ENCODE measurements around the gene FAM81B. TPM values are rescaled to one million over a fixed set of nuclear protein-coding genes. Genes with fewer than 3 reads are reported as not detected.
A peak's percentile ranks its signal among the peaks of the same experiment; 100 is the strongest.

The FAM81B gene
- total and polyA plus RNA-seq, 2 of the 4 experiments (the other 2 are of a cell fraction), result not detected

DNA sequence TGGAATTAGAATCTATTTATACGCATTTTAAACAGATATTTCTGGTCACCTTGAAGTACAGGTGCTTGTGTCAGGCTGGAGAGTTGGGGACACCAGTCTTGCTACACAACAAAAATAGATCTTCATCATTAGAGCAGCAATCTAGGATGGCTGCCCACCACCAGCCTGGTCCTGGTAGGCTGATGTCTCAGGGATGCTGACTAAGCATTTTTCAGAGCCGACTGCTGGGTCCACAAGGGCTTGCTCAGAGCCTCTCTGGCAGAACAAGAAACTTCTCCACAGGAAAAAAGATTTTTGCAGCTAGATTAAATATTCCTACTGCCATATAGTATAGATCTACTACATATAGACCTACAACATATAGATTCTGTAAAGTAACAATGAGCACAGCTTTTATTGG lies 12.0 kb upstream of the FAM81B start:
- H2AK5ac ChIP-seq (ENCODE audit: low read depth, low read length), result no peak overlapping the region
- BruUV-seq (replicated peaks), result no TSS peak
- H4K20me1 ChIP-seq (ENCODE audit: insufficient read depth, low read length), result no peaks in the 10 kb centered on the region; the same call in 1 of the 2 replicates
- H3K14ac ChIP-seq (replicated peaks; ENCODE audit: low read depth, low read length), result no peak overlapping the region
- no CpG with 5 or more reads among the region's 2 CpGs for WGBS, 2 experiments (ENCODE audit: extremely low coverage in 2 of 2, insufficient read length in 1 of 2)
- no peaks in the 10 kb centered on the region for H3K9me3 ChIP-seq (ENCODE audit: control insufficient read depth, insufficient read depth, low read length)
- CTCF ChIA-PET, result no interaction called here
- H3K56ac ChIP-seq (ENCODE audit: extremely low read depth, insufficient read depth, low read length), result no peak overlapping the region
- POLR2A ChIA-PET (ENCODE audit: unreplicated experiment), result no interaction called here
- no peak overlapping the region for H3K4me2 ChIP-seq (ENCODE audit: low read depth, low read length)
- peak; percentile 98 for TF ChIP-seq MAFK (IDR thresholded peaks at IDR 0.05; ENCODE audit: low read depth, low read length)
- TF ChIP-seq NFE2L2 (IDR thresholded peaks at IDR 0.05; ENCODE audit: low read depth, low read length), result no peak
- no peaks in the 10 kb centered on the region for H3K9me1 ChIP-seq (ENCODE audit: insufficient read depth, low read length)
- no peak overlapping the region for H3K18ac ChIP-seq (ENCODE audit: low read depth, low read length)
- H2BK15ac ChIP-seq (ENCODE audit: low read depth, low read length), result no peak overlapping the region
- no peaks in the 10 kb centered on the region; the same call in 1 of the 2 replicates for H3K27me3 ChIP-seq (ENCODE audit: control insufficient read depth, insufficient read depth, low read length)
- H4K5ac ChIP-seq (ENCODE audit: low read depth, low read length), result no peak overlapping the region
- no peak overlapping the region for H3K27ac ChIP-seq (ENCODE audit: insufficient read depth, low read length)
- no peak overlapping the region for H3K4me3 ChIP-seq (ENCODE audit: insufficient read depth, low read depth, low read length)
- ATAC-seq (ENCODE audit: low read depth), result no peak
- H3K23ac ChIP-seq (ENCODE audit: low read depth, low read length), result no peak overlapping the region
- no peaks in the 10 kb centered on the region for H3K79me1 ChIP-seq (ENCODE audit: low read depth in 1 of 2, low read length in 2 of 2)
- intact Hi-C loops (cut with micrococcal nuclease) (no loop called here), dilution Hi-C loops (cut with HindIII; ENCODE audit: low sequenced_read_pairs, unreplicated experiment) (no loop called here), in situ Hi-C loops (cut with MboI; ENCODE audit: low sequenced_read_pairs) (no loop called here)
- H2BK5ac ChIP-seq (ENCODE audit: low read depth, low read length, poor library complexity, severe bottlenecking), result no peak overlapping the region
- H3K4ac ChIP-seq (ENCODE audit: low read depth, low read length), result no peak overlapping the region
- no peak overlapping the region for H2AFZ ChIP-seq (replicated peaks; ENCODE audit: low read length, poor library complexity)
- H2BK20ac ChIP-seq (ENCODE audit: low read depth, low read length), result no peak overlapping the region
- no peak overlapping the region for H2AK9ac ChIP-seq (replicated peaks; ENCODE audit: low read depth, low read length, poor library complexity)
- no peak overlapping the region for H3K9ac ChIP-seq (ENCODE audit: low read depth, low read length)
- DNase-seq, result no peak
- H4K91ac ChIP-seq (ENCODE audit: insufficient read depth, low read depth, low read length), result no peak overlapping the region
- no peaks in the 10 kb centered on the region for H3K36me3 ChIP-seq (ENCODE audit: control insufficient read depth, insufficient read depth, low read length)
- no peak overlapping the region for H4K8ac ChIP-seq (ENCODE audit: low read depth in 2 of 2, low read length in 2 of 2)
- no peaks in the 10 kb centered on the region for H3K4me1 ChIP-seq (ENCODE audit: control insufficient read depth, insufficient read depth, low read length)
- no peak overlapping the region for H2BK120ac ChIP-seq (ENCODE audit: low read depth, low read length)

All from IMR-90 (cell line).